HEK293 (cell line): ENCODE data around the gene CCDC87.

ENCODE experiments used
- CTCF ChIA-PET: fragments of 350-600 bp; formaldehyde crosslinking; extraction: SDS; loops from one replicate; lab custom pipeline; 2021; ENCODE audit warnings: antibody characterized with exemption; lab: Yijun Ruan, JAX
- POLR2A ChIA-PET: fragments of 300-600 bp; formaldehyde crosslinking; extraction: SDS; loops from one replicate; lab custom pipeline; 2020; ENCODE audit warnings: antibody characterized with exemption, inconsistent platforms; lab: Yijun Ruan, JAX
- H3K27ac ChIP-seq: fragments of 200-500 bp; sonication (Bioruptor generic); 2 replicates; pipeline ENCODE4 v1.5.1; 2014; ENCODE audit warnings: low read depth, low read length, control low read depth, inconsistent platforms; ENCODE audit errors: extremely low read depth
- H3K36me3 ChIP-seq, 2 experiments: fragments of 200-500 bp in 1 of 2; sonication (Bioruptor generic) in 1 of 2; 1 replicate in 1 of 2; 2 replicates in 1 of 2; pipeline ENCODE4 v1.5.1; 2014 to 2017; ENCODE audit warnings: inconsistent platforms in 2 of 2, low read length in 2 of 2; ENCODE audit not compliant: control insufficient read depth in 2 of 2, insufficient read depth in 1 of 2
- H3K4me1 ChIP-seq: fragments of 200-500 bp; sonication (Bioruptor generic); 2 replicates; pipeline ENCODE4 v1.5.1; 2014; ENCODE audit warnings: mild to moderate bottlenecking, low read length, inconsistent platforms; ENCODE audit not compliant: control insufficient read depth, insufficient read depth
- H3K4me3 ChIP-seq: 2 replicates; pipeline ENCODE4 v1.5.1; 2011; ENCODE audit warnings: low read depth, mild to moderate bottlenecking, control low read depth, low read length, moderate library complexity
- H3K9me3 ChIP-seq: fragments of 200-500 bp; sonication (Bioruptor generic); 2 replicates; pipeline ENCODE4 v1.5.1; 2014; ENCODE audit warnings: low read depth, low read length, inconsistent platforms; ENCODE audit not compliant: control insufficient read depth, insufficient read depth
- HOXC10 ChIP-seq: sonication (generic); formaldehyde crosslinking; IDR thresholded peaks from 2 replicates; pipeline ENCODE4 v1.8.1; 2023; ENCODE audit warnings: mild to moderate bottlenecking, missing genetic modification reagents
- KLF10 ChIP-seq: fragments of 450-650 bp; IDR thresholded peaks from 2 replicates; pipeline ENCODE4 v1.5.1; 2018; ENCODE audit warnings: missing biosample characterization, mild to moderate bottlenecking, missing genetic modification characterization
- OVOL3 ChIP-seq: fragments of 450-650 bp; formaldehyde crosslinking; IDR thresholded peaks from 2 replicates; pipeline ENCODE4 v1.5.1; 2016; ENCODE audit warnings: missing biosample characterization, missing genetic modification characterization
- SALL2 ChIP-seq: fragments of 450-650 bp; formaldehyde crosslinking; IDR thresholded peaks from 2 replicates; pipeline ENCODE4 v1.5.0; 2017; ENCODE audit warnings: missing biosample characterization, mild to moderate bottlenecking, missing genetic modification characterization, borderline replicate concordance
- SCRT1 ChIP-seq: fragments of 450-650 bp; formaldehyde crosslinking; IDR thresholded peaks from 2 replicates; pipeline ENCODE4 v1.5.1; 2016; ENCODE audit warnings: missing biosample characterization, missing genetic modification characterization, borderline replicate concordance
- ZBTB7A ChIP-seq: fragments of 450-650 bp; formaldehyde crosslinking; IDR thresholded peaks from 2 replicates; pipeline ENCODE4 v1.5.1; 2016; ENCODE audit warnings: low read depth, missing biosample characterization, missing genetic modification characterization
- ZIC2 ChIP-seq: fragments of 450-650 bp; formaldehyde crosslinking; IDR thresholded peaks from 2 replicates; pipeline ENCODE4 v1.5.1; 2016; ENCODE audit warnings: missing biosample characterization, missing genetic modification characterization
- ZNF10 ChIP-seq: fragments of 450-650 bp; formaldehyde crosslinking; IDR thresholded peaks from 2 replicates; pipeline ENCODE4 v1.5.1; 2017; ENCODE audit warnings: missing biosample characterization, missing genetic modification characterization
- ZNF114 ChIP-seq: fragments of 450-650 bp; formaldehyde crosslinking; IDR thresholded peaks from 2 replicates; pipeline ENCODE4 v1.5.0; 2017; ENCODE audit warnings: missing biosample characterization, missing genetic modification characterization
- ZNF175 ChIP-seq: fragments of 450-650 bp; formaldehyde crosslinking; IDR thresholded peaks from 2 replicates; pipeline ENCODE4 v1.5.1; 2016; ENCODE audit warnings: missing biosample characterization, missing genetic modification characterization
- ZNF184 ChIP-seq: fragments of 450-650 bp; IDR thresholded peaks from 2 replicates; pipeline ENCODE4 v1.5.1; 2018; ENCODE audit warnings: missing biosample characterization, mild to moderate bottlenecking, missing genetic modification characterization
- ZNF202 ChIP-seq: fragments of 450-650 bp; formaldehyde crosslinking; IDR thresholded peaks from 2 replicates; pipeline ENCODE4 v1.5.1; 2016; ENCODE audit warnings: missing biosample characterization, missing genetic modification characterization, borderline replicate concordance
- ZNF433 ChIP-seq: fragments of 450-650 bp; formaldehyde crosslinking; IDR thresholded peaks from 2 replicates; pipeline ENCODE4 v1.5.1; 2016; ENCODE audit warnings: missing biosample characterization, missing genetic modification characterization, low read depth
- ZNF473 ChIP-seq: fragments of 450-650 bp; formaldehyde crosslinking; IDR thresholded peaks from 2 replicates; pipeline ENCODE4 v1.5.1; 2017; ENCODE audit warnings: missing biosample characterization, missing genetic modification characterization
- ZNF501 ChIP-seq: fragments of 450-650 bp; formaldehyde crosslinking; IDR thresholded peaks from 2 replicates; pipeline ENCODE4 v1.5.1; 2016; ENCODE audit warnings: missing biosample characterization, missing genetic modification characterization
- ZNF623 ChIP-seq: fragments of 450-650 bp; formaldehyde crosslinking; IDR thresholded peaks from 2 replicates; pipeline ENCODE4 v1.5.1; 2016; ENCODE audit warnings: missing biosample characterization, missing genetic modification characterization
- ZNF629 ChIP-seq: fragments of 450-650 bp; formaldehyde crosslinking; IDR thresholded peaks from 2 replicates; pipeline ENCODE4 v1.5.1; 2017; ENCODE audit warnings: missing biosample characterization, missing genetic modification characterization
- ZNF843 ChIP-seq: fragments of 450-650 bp; formaldehyde crosslinking; IDR thresholded peaks from 2 replicates; pipeline ENCODE4 v1.5.1; 2016; ENCODE audit warnings: missing biosample characterization, missing genetic modification characterization
- ZSCAN16 ChIP-seq: fragments of 450-650 bp; formaldehyde crosslinking; IDR thresholded peaks from 2 replicates; pipeline ENCODE4 v1.5.1; 2016; ENCODE audit warnings: missing biosample characterization, missing genetic modification characterization
- ZSCAN30 ChIP-seq: fragments of 450-650 bp; IDR thresholded peaks from 2 replicates; pipeline ENCODE4 v1.5.1; 2018; ENCODE audit warnings: missing biosample characterization, mild to moderate bottlenecking, missing genetic modification characterization, moderate library complexity
- TF ChIP-seq, protein P1 (sequence below): fragments of 450-650 bp; formaldehyde crosslinking; IDR thresholded peaks from 2 replicates; pipeline ENCODE4 v1.5.1; 2017; ENCODE audit warnings: missing biosample characterization, missing genetic modification characterization
- TF ChIP-seq, protein P2 (sequence below): fragments of 450-650 bp; formaldehyde crosslinking; IDR thresholded peaks from 2 replicates; pipeline ENCODE4 v1.5.1; 2017; ENCODE audit warnings: missing biosample characterization, missing genetic modification characterization
- TF ChIP-seq, protein P3 (sequence below): fragments of 450-650 bp; formaldehyde crosslinking; IDR thresholded peaks from 2 replicates; pipeline ENCODE4 v1.5.1; 2016; ENCODE audit warnings: missing biosample characterization, missing genetic modification characterization

CCDC87 gene

DNA sequence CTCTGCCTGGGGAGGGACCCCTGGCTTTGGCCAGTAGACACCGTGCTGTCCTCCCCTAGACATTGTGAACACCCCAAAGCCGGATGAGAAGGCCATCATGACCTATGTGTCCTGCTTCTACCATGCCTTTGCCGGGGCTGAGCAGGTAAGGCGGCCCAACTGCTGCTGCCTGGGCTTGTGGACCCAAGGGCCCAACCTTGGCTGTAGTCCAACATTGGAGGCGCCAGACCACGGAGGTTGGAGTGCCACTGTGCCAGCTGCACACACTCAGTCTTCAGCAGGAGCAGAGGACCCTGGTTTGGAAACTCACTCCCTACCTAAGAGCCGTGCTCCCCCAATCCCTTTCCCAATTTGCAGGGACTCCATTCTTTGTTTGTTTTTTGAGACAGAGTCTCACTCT is 36.8 kb downstream of the CCDC87 start:
- ChIA-PET CTCF (no interaction called here), POLR2A (no interaction called here)
- H3K4me1 ChIP-seq: no peaks in the 10 kb centered on the region
- H3K4me3 ChIP-seq: no peak overlapping the region
- H3K36me3 ChIP-seq: no peaks in the 10 kb centered on the region
- H3K9me3 ChIP-seq: no peaks in the 10 kb centered on the region
- H3K27ac ChIP-seq: no peak overlapping the region
- no peak for TF ChIP-seq ZNF623
- TF ChIP-seq ZNF843 (tag by site-specific recombination): no peak
- TF ChIP-seq, protein P1, sequence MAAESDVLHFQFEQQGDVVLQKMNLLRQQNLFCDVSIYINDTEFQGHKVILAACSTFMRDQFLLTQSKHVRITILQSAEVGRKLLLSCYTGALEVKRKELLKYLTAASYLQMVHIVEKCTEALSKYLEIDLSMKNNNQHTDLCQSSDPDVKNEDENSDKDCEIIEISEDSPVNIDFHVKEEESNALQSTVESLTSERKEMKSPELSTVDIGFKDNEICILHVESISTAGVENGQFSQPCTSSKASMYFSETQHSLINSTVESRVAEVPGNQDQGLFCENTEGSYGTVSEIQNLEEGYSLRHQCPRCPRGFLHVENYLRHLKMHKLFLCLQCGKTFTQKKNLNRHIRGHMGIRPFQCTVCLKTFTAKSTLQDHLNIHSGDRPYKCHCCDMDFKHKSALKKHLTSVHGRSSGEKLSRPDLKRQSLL (tag by site-specific recombination): no peak
- no peak for TF ChIP-seq ZNF10 (tag by site-specific recombination)
- no peak for TF ChIP-seq ZNF433 (tag by site-specific recombination)
- TF ChIP-seq SALL2 (tag by site-specific recombination): no peak
- TF ChIP-seq ZNF202 (tag by site-specific recombination): no peak
- TF ChIP-seq, protein P2, sequence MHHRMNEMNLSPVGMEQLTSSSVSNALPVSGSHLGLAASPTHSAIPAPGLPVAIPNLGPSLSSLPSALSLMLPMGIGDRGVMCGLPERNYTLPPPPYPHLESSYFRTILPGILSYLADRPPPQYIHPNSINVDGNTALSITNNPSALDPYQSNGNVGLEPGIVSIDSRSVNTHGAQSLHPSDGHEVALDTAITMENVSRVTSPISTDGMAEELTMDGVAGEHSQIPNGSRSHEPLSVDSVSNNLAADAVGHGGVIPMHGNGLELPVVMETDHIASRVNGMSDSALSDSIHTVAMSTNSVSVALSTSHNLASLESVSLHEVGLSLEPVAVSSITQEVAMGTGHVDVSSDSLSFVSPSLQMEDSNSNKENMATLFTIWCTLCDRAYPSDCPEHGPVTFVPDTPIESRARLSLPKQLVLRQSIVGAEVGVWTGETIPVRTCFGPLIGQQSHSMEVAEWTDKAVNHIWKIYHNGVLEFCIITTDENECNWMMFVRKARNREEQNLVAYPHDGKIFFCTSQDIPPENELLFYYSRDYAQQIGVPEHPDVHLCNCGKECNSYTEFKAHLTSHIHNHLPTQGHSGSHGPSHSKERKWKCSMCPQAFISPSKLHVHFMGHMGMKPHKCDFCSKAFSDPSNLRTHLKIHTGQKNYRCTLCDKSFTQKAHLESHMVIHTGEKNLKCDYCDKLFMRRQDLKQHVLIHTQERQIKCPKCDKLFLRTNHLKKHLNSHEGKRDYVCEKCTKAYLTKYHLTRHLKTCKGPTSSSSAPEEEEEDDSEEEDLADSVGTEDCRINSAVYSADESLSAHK (tag by site-specific recombination): no peak
- TF ChIP-seq ZNF184 (tag by site-specific recombination): no peak
- no peak for TF ChIP-seq ZSCAN16 (tag by site-specific recombination)
- TF ChIP-seq HOXC10 (CRISPR knock-in tag): no peak
- no peak for TF ChIP-seq ZSCAN30 (tag by site-specific recombination)
- TF ChIP-seq KLF10 (tag by site-specific recombination): no peak
- TF ChIP-seq, protein P3, sequence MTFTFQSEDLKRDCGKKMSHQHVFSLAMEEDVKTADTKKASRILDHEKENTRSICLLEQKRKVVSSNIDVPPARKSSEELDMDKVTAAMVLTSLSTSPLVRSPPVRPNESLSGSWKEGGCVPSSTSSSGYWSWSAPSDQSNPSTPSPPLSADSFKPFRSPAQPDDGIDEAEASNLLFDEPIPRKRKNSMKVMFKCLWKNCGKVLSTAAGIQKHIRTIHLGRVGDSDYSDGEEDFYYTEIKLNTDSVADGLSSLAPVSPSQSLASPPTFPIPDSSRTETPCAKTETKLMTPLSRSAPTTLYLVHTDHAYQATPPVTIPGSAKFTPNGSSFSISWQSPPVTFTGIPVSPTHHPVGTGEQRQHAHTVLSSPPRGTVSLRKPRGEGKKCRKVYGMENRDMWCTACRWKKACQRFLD (tag by site-specific recombination): no peak
- no peak for TF ChIP-seq ZBTB7A
- no peak for TF ChIP-seq ZNF175 (tag by site-specific recombination)
- no peak for TF ChIP-seq OVOL3 (tag by site-specific recombination)

DNA sequence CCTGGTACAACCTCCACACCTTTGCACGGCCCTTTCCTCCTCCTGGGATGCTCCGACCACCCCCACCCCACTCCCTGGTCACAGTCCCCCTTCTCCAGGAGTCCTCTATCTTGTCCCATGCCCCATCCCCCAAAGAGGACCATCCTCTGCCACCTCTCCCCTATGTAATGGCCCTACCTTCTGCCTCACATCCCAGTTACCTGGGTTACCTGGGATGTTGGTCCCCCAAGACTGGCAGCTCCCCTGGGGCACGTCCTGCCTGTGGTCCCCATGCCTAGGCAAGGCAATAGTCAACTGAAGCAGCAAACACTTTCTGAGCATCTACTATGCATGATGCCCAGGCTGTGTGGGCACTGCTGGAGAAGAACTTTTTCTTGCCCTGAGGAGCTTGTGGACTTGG is 37.4 kb downstream of the CCDC87 start:
- H3K4me1 ChIP-seq: no peaks in the 10 kb centered on the region
- TF ChIP-seq ZNF114: no peak
- no peak for TF ChIP-seq ZNF501
- TF ChIP-seq ZNF473 (tag by site-specific recombination): no peak
- TF ChIP-seq HOXC10 (CRISPR knock-in tag): no peak
- TF ChIP-seq ZNF629 (tag by site-specific recombination): no peak
- TF ChIP-seq ZNF623: no peak
- no peak for TF ChIP-seq SCRT1 (tag by site-specific recombination)
- no peak for TF ChIP-seq ZIC2 (tag by site-specific recombination)
- TF ChIP-seq, all 188 proteins: peak for 0
- Histone ChIP-seq H3K27ac (no peak overlapping the region), H3K9me3 (no peaks in the 10 kb centered on the region), H3K36me3 (no peaks in the 10 kb centered on the region), H3K4me3 (no peak overlapping the region)
- ChIA-PET POLR2A (interaction anchor here (0.7 kb wide), 1 partner anchor 9 kb away, joined by 4 read pairs; the partner anchor contains the start of genes ACTN3 and ZDHHC24), CTCF (no interaction called here)
